ENCODE data around the gene SWAP70. TPM values are rescaled to one million over a fixed set of nuclear protein-coding genes. Genes with fewer than 3 reads are reported as not detected.

The SWAP70 gene
- polyA plus RNA-seq, 3 donors = 10.9 to 26.4 (median 13.8) TPM

DNA sequence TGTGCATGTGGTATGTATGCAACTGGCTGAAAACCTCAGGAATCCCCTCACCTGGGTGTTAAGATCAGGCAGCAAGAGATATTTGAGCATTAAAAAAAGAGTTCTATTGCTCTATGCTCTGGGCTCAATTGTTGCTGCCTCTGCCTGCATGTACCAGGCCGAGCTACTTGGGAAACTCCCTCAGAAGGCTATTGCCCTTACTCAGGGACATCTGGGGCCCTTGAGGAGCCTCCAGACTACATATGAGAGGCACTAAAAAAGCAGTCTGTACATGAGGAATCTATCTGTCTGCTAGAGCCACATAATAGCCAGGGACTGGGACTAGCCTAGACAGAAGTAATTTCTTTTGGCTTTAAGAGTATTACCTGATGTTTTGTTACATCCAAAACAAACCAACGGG lies 120.1 kb downstream of the SWAP70 start:
- Histone ChIP-seq H3K27ac (ENCODE audit: low read depth in 1 of 2, low read length in 2 of 2) (no peak overlapping the region), H3K9me3 (replicated peaks in 1 of 2; ENCODE audit: control insufficient read depth in 1 of 2, insufficient read depth in 1 of 2, low read length in 2 of 2) (no peaks in the 10 kb centered on the region), H3K79me2 (ENCODE audit: insufficient read depth, low read length) (no peaks in the 10 kb centered on the region), H3K4me2 (replicated peaks; ENCODE audit: extremely low read depth, low read length, poor library complexity, severe bottlenecking) (no peak overlapping the region), H3K4me3 (replicated peaks in 1 of 3; ENCODE audit: low read depth in 2 of 3, low read length in 3 of 3) (no peak overlapping the region), H3K27me3 (ENCODE audit: control insufficient read depth in 2 of 2, insufficient read depth in 2 of 2, low read length in 2 of 2) (no peaks in the 10 kb centered on the region), H2AFZ (ENCODE audit: insufficient read depth, low read depth, low read length, poor library complexity, severe bottlenecking) (no peak overlapping the region), H3K9ac (ENCODE audit: insufficient read depth, low read length, poor library complexity, severe bottlenecking) (no peak overlapping the region), H3K4me1 (ENCODE audit: control insufficient read depth in 1 of 2, insufficient read depth in 2 of 2, low read length in 2 of 2) (peaks cover 3 to 7% of the 10 kb centered on the region in 2 donors), H4K20me1 (ENCODE audit: insufficient read depth, low read length) (no peaks in the 10 kb centered on the region), H3K36me3 (replicated peaks in 1 of 2; ENCODE audit: control insufficient read depth in 1 of 2, insufficient read depth in 2 of 2, low read length in 2 of 2) (peaks cover 79 to 99% of the 10 kb centered on the region in 2 donors)
- Mint-ChIP-seq H3K27ac (no peak overlapping the region), H3K4me3 (no peak overlapping the region), H3K36me3 (peaks cover 81 to 94% of the 10 kb centered on the region in 2 donors), H3K27me3 (ENCODE audit: low read depth in 3 of 3) (no peaks in the 10 kb centered on the region), H3K9me3 (peaks cover 0 to 2% (median 0%) of the 10 kb centered on the region in 7 donors), H3K4me1 (peaks cover 7% of the 10 kb centered on the region)
- no peak for DNase-seq
- TF ChIP-seq, protein P1, sequence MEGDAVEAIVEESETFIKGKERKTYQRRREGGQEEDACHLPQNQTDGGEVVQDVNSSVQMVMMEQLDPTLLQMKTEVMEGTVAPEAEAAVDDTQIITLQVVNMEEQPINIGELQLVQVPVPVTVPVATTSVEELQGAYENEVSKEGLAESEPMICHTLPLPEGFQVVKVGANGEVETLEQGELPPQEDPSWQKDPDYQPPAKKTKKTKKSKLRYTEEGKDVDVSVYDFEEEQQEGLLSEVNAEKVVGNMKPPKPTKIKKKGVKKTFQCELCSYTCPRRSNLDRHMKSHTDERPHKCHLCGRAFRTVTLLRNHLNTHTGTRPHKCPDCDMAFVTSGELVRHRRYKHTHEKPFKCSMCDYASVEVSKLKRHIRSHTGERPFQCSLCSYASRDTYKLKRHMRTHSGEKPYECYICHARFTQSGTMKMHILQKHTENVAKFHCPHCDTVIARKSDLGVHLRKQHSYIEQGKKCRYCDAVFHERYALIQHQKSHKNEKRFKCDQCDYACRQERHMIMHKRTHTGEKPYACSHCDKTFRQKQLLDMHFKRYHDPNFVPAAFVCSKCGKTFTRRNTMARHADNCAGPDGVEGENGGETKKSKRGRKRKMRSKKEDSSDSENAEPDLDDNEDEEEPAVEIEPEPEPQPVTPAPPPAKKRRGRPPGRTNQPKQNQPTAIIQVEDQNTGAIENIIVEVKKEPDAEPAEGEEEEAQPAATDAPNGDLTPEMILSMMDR (IDR thresholded peaks at IDR 0.05) = no peak
- intact Hi-C loops (cut with micrococcal nuclease) = no loop called here
- WGBS (ENCODE audit: insufficient coverage) = 100% methylated on average over 1 of the region's 2 CpGs

DNA sequence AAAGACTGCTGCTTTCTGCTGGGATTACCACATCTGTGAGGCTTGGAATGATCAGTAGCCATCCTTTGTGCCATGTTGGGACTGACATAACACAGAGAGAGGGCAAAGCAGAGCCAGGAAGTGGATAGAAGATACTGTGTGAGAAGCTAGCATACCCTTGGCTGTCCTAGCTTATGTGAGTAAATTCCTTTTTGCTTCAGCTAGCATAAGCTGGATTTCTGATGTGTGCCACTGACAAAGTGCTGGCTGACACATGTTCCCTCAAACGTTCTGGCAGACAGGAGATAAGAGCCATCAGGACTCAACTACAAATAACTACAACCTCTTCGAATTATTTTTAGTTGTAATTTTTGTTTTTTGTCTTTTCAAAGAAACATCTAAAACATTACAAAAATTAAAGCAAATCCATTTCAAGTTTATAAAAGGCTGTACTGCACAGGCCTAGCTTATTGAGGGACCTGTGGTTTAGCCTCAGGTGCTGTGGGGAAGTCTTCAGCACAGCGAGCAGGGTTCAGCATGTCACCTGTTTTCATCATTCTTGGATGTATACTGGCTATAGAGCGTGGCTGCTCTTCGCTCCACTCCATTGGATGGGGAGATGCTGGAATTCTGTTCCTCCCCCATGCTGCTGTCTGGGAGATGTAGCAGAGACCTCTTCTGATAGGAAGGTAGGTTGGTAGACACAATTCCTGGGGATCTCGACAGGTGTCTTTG lies 120.9 kb downstream of the SWAP70 start:
- Mint-ChIP-seq H3K9me3 (peaks cover 0 to 2% (median 0%) of the 10 kb centered on the region in 7 donors), H3K36me3 (peaks cover 82 to 95% of the 10 kb centered on the region in 2 donors), H3K4me3 (no peak overlapping the region), H3K27ac (no peak overlapping the region), H3K4me1 (peaks cover 9% of the 10 kb centered on the region), H3K27me3 (ENCODE audit: low read depth in 3 of 3) (no peaks in the 10 kb centered on the region)
- TF ChIP-seq, protein P1 (IDR thresholded peaks at IDR 0.05) = no peak
- Histone ChIP-seq H3K79me2 (ENCODE audit: insufficient read depth, low read length) (no peaks in the 10 kb centered on the region), H3K4me2 (replicated peaks; ENCODE audit: extremely low read depth, low read length, poor library complexity, severe bottlenecking) (no peak overlapping the region), H2AFZ (ENCODE audit: insufficient read depth, low read depth, low read length, poor library complexity, severe bottlenecking) (no peak overlapping the region), H3K9me3 (replicated peaks in 1 of 2; ENCODE audit: control insufficient read depth in 1 of 2, insufficient read depth in 1 of 2, low read length in 2 of 2) (no peaks in the 10 kb centered on the region), H3K4me3 (replicated peaks in 1 of 3; ENCODE audit: low read depth in 2 of 3, low read length in 3 of 3) (no peak overlapping the region), H3K36me3 (replicated peaks in 1 of 2; ENCODE audit: control insufficient read depth in 1 of 2, insufficient read depth in 2 of 2, low read length in 2 of 2) (peaks cover 77 to 99% of the 10 kb centered on the region in 2 donors), H3K27ac (ENCODE audit: low read depth in 1 of 2, low read length in 2 of 2) (no peak overlapping the region), H3K9ac (ENCODE audit: insufficient read depth, low read length, poor library complexity, severe bottlenecking) (no peak overlapping the region), H4K20me1 (ENCODE audit: insufficient read depth, low read length) (no peaks in the 10 kb centered on the region), H3K27me3 (ENCODE audit: control insufficient read depth in 2 of 2, insufficient read depth in 2 of 2, low read length in 2 of 2) (no peaks in the 10 kb centered on the region), H3K4me1 (ENCODE audit: control insufficient read depth in 1 of 2, insufficient read depth in 2 of 2, low read length in 2 of 2) (peaks cover 3 to 9% of the 10 kb centered on the region in 2 donors)
- DNase-seq = no peak
- intact Hi-C loops (cut with micrococcal nuclease) = no loop called here
- 100% methylated on average over 3 of the region's 6 CpGs for WGBS (ENCODE audit: insufficient coverage)

Measured in CD14-positive monocyte (primary cell).